HG03565 (cell line): ENCODE results near the gene RACK1.
A peak's percentile ranks its signal among the peaks of the same experiment; 100 is the strongest.

ENCODE experiments used
- ATAC-seq: cut with Tn5 transposase; IDR thresholded peaks from one replicate; pipeline ENCODE4 v1.9.1; 2021; ENCODE audit warnings: mild to moderate bottlenecking, moderate library complexity; ENCODE audit not compliant: unreplicated experiment

Gene RACK1

DNA sequence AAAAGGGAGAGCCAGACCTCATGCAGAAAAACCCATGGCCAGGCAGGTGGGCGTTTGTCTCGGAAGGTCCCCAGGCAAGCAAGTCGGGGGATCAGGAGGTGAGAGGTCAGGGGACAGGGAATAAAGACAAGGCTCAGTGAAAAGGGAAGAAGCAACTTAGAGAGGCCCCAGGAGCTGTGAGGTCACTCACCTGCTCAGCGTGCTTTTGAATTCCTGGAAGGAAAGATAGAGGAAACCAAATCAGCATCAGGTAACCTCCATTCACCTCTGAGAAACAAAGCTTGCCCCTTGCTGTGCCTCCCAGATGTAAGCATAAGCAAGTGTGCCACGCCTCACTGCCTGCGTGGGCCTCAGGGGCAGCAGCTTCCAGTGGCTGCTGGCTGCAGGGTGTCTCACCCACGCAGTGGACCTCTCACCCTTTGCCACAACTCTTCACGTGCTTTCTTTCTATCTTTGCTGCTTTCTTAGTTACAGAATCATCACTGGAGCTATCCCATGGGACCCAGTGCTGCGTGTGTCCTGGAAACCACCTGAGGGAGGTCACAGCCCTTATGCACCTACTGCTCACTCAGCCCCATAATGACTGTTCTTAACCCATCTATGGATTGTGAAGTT lies 44.7 kb downstream of the RACK1 start:
- peak; percentile 76 for ATAC-seq

DNA sequence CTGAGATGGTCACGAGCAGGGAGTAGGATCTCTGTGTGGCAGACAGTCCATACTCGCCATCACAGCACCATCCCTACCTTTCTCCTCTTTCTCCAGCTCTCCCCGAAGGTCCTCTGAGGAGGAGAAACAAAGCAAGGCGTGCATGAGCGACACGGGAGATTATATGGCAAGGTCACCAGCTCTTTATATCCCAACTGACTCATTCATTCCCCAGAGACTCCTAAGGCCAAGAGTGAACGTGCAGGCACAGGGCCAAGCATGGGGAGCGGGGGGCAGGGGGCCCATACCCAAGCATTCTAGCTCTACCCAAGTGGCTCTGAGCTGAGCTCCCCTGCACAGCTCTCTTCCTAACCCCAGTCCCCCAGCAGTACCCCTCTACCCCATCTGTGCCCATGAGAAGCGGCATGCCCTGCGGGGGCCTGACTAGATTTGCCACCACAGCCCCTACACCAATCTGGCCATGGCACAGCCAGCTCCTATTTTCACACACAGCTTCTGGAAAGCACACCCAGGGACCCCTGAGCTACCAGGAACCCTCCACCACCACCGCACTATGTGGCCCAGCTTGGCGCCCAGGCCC lies 45.5 kb downstream of the RACK1 start:
- no peak for ATAC-seq

DNA sequence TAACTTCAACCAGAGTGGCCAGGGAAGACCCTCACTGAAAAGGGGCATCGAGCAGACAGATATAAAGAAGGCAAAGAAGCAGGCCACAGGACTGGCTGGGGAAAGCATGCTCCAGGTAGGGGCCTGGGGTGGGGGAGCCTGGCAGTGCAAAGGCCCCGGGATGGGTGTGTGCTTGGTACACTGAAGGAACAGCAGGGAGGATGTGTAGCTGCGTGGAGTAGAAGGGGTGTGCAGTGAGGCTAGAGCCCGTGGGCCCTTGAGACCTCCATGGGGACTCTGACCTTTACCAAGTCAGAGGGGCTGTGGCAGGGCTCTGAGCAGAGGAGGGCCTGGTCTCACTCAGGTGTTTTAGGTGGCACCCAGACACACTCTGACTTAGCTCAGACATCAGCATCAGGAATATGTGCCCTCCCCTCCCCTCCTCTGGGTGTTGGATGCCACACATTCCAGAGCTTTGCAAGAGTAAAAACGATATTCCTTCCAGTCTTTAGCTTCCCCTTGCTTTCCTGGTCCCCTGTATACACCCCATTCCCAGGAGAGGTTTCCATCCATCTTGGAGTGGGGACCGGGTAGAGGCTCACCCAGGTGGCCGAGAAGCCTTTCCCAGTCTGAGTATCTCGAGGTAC lies 46.3 kb downstream of the RACK1 start:
- ATAC-seq, result no peak

DNA sequence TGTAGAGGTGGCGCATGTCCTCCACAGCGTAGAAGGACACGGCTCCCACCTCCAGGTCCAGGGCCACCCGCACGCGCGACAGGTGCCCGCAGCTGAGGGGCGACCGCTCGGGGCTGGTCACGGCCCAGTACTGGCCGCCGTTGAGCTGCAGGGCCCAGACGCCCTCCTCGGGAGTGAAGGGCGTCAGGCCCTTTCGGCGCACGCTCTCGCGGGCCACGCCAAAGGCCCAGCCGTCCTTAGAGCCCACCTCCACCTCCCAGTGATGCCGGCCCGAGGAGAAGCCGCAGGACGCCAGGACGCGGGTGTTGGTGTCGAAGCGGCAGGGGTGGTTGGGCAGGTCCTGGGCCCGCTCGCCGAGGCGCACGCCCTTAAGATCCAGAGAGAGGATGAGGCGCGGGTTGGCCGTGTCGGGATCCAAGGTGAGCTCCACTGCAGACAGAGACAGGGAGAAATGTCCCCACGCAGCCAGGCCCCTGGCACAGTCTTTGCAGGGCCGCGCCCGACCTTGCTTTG lies 48.4 kb downstream of the RACK1 start:
- no peak for ATAC-seq

DNA sequence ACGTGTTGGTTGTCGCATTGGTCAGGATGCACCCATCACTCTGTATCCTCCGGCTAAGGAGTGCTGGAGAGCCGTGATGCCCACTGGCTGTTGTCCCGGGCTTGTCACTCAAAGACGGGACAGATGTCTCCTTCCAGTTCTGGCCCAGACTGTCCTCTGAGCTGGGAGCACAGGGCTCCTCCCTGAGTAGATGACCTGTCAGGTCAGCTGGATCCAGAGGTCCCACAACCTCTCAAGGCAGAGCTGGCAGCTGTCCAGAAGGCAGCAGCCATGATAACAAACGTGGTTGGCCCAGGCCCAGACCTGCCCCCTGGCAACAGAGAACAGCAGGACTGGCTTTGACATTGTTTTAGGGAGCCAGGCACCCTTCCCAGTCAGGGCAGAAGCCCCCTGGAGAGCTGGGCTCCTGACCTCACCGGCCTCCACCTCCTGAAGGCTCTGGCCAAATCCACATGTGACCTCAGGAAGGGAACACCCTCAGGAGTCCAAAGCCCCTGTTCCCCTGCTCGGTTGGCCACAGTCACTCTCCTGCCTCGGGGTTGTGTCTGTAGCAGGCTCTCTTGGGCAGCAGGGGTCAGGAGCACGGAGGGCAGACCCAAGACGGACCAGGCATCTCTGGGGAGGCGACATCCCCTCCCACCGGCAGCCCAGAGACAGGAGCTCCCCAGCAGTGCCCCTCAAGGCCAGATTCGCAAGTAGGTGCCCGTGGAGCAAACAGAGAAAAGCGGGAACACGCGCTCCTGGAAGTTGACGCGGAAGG lies 49.0 kb downstream of the RACK1 start:
- no peak for ATAC-seq

DNA sequence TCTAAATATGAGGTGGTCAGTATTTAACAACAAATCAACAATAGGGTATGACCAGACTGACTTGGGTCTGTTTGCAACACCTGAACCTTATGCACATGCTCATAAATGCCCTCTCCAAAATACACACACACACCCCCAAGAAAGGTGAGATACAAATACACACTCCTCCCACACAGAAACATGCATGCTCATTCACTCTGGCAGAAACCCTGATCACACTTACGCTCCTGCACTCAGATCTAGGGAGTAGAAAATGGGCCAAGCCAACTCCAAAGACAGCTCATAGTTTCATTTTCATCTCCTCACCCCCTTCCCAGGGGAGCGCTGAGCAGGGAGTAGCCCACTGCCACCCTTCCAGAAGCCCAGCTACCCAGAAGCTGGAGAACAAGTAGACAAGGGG lies 50.0 kb downstream of the RACK1 start:
- no peak for ATAC-seq

DNA sequence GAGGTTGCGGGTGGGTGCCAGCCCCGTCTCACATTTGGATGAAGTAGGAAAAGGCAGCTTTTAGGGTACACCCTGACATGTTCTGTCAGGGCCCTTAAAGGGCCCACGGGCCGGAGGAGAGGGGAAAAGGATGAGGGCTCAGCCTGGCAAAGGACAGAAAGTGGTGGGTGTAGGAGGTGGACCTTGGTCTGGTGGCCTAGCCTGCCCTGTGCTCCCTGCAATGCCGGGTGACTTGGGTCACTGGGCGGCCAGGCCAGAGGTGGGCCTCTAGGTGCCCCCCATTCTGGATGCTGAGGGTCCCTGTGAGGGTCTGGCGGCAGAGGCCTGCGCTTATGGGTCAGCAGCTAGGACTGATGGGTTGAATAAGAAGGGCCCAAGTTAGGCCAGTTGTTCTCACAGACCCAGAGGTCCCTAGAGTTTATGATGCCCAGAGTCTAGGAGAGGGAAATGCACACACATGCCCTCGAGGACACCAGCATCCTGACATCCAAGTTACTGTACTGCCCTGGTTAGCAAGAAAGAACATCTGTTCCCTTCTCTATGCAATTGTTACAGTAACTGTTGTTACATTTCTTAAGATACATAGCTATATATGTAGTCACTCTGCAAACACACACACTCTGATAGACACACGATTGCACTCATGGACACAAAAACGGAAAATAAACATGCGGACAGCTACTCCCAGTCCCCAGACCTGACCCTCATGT lies 51.2 kb downstream of the RACK1 start:
- no peak for ATAC-seq

DNA sequence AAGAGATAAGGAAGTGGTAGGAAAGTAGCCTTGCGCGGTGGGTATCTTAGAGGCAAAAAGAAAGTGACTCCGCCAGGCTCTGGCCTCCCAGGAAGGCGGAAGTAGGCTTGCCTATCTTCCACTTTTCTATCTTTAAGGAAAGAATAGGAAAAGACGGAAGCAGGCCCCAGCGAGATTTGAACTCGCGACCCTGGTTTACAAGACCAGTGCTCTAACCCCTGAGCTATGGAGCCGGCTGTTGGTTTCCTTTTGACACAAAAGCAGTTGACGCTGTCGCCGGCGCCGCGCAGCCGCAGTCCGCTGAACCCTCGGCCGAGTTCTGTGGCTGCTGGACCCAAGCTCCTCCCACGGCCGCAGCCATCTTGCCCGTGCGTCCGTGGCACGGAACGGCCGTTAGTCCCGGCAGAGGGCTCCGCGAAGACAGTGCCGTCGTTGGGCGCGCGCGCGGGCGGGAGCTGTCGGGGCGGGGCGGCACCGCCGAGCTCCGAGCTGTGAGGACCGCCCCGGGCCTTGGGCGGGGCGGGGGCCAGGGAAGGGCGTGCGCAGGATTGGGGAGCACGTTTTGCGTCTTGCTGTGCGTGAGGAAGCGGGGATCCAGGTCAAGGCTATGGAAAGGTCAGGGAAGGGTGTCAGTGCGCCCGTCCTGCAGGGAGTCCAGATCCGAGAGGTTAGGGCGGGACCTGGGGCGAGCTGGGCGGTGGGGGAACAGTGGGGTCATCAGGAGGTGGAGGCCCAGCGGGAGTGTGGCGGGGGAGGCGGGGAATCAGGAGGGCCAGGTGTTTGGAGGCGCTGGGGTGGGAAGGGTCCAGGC lies 52.0 kb downstream of the RACK1 start:
- peak; percentile 49 for ATAC-seq

DNA sequence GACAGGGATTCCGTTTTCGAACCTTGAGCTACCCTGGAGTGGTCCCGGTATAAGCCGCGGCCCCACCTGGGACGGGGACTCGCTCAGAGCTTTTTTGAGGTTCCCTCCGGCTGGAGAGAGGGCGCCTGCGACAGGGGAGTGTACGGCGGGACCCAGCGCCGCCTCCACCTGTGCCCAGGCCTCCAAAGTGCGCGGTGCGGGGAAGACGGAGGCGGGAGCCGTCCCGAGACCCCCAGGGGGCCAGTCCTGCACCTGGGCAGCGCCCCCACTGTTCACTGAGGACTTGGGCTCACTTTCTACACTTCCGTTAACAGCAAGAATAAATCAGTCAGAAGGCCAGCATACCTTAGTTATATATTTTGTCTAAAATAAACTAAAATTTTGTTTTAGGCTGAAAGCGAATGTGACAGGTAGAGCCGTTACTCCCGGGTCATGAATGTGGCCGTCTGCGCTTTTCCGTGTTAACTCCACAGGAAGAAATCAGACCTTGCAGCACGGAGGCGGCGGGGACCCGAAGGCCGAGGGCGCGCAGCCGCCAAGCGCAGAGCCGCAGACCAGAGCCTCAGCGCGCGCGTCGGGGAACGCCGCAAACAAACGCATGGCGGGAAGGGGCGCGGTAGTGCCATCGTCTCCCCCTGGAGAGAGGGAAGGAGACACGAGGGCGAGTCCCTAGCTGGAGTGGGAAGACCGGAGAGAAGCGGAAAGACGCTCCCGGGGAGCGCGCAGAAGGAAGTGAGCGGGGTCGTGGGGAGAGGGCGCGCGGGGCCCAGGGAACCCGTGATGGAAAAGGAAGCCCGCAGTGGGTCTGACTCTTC lies 52.8 kb downstream of the RACK1 start:
- ATAC-seq, result no peak

DNA sequence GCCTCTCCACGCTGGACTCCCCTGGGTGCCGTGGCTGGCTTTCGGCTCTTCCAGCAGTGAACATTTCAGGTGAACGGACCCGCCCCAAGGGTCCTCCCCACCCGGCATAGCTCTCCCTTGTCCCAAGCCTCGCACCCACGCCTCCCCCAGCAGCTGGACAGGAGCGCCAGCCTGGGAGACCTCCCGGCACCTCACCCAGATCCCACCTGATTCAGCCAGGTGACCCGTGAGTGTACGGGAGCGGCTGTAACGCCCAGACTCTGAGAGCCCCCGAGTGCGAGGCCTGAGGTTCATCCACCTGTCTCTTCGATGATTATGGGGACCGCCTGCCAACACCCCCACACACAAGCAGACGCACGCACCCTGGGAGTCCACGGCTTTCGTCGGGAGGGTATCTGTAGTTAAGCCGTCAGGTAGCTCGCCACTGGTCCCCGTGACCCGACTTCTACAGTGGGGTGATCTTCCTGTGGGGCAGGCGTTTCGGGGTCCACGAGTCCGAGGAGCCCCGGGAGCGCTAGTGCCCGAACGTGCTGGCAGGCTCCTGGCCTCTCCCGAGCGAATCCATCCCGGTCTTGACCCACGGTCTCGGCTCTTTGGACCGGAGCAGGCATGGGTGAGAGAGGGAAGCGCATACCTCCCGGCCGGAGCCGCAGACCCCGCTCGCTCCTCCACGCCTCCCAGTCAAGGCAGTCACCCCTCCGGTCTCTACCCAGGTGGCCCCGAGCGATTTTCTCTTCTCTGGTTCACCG lies 53.6 kb downstream of the RACK1 start:
- ATAC-seq, result no peak

DNA sequence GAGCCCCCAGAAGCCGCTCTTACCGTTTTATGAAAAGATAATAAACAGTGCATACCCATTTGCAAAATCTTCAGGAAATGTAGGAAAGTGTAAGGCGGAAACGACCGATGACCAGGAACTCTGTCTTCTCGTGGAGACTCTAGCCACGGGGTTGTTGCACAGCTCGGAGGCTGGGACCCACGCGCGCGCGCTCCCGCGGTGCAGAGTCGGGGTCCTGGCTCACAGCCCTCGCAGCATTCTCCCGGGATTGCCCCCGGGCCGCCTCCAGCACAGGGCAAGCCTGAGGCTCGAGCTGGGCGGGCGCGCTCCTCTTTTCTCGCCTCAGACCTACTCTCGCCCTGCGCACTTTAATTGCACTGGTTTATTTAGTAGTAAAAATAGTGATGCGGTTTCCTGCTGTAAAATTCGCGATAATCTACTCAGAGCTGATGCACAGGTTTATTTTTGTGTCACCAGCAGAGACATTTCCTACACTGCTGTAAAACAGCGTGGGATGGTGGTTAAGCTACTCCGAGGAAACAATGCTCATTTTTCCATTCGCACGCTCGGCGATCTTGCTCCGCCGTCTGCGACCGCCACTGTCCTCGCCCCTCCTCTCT lies 54.2 kb downstream of the RACK1 start:
- ATAC-seq, result no peak

DNA sequence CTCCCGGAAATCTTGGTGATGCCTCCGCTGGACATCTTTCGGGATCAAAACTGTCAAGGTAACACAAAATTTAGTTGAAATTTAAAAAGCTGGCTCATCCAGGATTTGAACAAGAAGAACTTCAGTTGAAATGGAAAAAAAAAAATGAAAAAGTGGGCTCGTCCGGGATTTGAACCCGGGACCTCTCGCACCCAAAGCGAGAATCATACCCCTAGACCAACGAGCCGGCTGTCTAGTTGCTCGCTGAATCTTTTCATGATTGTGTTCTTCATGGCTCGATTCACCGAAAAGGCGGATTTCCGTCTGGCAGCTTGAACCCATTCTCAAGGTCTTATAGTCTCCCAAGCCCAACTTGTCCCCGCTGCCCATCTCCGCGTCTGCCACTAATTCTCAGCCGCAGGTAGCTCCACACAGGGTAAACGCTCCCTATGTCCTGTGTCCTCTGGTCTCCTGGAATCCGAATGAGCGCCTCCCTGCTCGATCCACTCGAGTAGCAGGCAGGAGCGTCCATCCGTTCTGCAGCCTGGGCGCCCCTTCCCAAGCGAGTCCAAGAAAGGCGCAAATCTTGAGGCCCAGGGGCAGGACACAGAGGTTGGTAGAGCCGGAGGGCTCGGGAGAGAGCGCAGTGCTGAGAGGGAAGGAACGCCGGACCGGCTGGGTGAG lies 54.9 kb downstream of the RACK1 start:
- ATAC-seq, result no peak

DNA sequence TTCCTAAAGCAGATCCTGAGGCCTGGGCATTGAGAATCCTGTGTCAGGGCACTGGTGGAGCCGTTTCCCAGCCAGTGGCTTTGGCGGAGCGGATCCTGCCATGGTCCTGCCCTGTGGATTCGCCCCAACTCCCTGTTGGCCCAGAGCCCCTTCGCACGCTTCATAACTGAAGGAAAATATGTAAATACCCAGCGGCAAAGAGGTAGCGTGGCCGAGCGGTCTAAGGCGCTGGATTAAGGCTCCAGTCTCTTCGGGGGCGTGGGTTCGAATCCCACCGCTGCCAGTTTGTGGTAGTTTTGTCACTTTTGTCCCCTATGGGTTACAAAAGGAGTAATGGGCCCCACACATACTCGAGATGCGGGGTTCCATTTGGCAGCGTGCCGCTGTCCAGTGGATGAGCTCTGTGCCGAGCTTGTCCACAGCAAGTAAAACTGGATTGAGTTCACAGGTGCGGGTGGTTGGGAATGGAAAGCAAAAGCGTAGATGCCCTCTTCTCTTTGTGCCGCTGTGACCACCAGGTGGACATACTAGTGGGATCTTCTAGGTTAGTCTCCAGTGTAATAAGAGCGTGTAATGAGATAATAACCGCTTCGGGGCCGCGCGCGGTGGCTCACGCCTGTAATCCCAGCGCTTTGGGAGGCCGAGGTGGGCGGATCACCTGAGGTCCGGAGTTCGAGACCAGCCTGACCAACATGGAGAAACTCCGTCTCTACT lies 56.0 kb downstream of the RACK1 start:
- ATAC-seq, result no peak

DNA sequence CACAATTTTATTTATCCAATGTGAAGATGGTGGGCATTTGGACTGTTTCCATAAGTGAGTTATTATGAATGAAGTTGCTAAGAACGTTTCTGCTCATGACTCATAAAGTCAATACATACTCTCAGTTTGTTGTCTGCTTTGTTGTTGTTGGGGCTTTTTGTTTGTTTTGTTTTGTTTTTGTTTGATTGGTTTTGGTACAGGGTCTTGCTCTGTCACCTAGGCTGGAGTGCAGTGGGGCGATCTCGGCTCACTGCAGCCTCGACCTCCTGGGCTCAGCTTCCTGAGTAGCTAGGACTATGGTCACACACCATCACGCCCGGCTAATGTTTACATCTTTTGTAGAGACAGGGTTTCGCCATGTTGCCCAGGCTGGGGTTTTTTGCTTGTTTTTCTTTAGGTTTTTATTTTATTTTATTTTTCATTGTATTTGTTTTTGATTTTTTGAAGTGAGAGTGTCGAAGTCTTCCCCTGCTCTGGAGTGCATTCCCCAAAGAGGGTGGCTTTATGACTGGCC lies 56.7 kb downstream of the RACK1 start:
- no peak for ATAC-seq
